Tibial nerve (tissue), 4 donors: ENCODE results near the gene NDUFA13. TPM values are rescaled to one million over a fixed set of nuclear protein-coding genes. Genes with fewer than 3 reads are reported as not detected.

Experiments
- DNase-seq, 2 donors: peaks; one replicate each; pipeline ENCODE4 v3.0.0-alpha.2; 2019; ENCODE audit warnings: low spot score in 2 of 2
- H3K27ac ChIP-seq, 4 donors: fragments of 200-600 bp; sonication (generic) in 3 of 4; one replicate each; pipeline ENCODE4 v1.5.1; 2017 to 2019; ENCODE audit warnings: mild to moderate bottlenecking in 1 of 4
- H3K27me3 ChIP-seq, 2 donors: fragments of 200-600 bp; sonication (generic) in 1 of 2; one replicate each; pipeline versions ENCODE4 v1.5.1 to v1.6.0; 2017 to 2019
- H3K36me3 ChIP-seq, 3 donors: fragments of 200-600 bp; sonication (generic); one replicate each; pipeline ENCODE4 v1.5.1; 2018 to 2019
- H3K4me1 ChIP-seq, 4 donors: fragments of 200-600 bp; sonication (generic) in 3 of 4; one replicate each; pipeline ENCODE4 v1.5.1; 2017 to 2019
- H3K4me3 ChIP-seq, 4 donors: fragments of 200-600 bp; sonication (generic) in 3 of 4; one replicate each; pipeline ENCODE4 v1.5.1; 2017 to 2019; ENCODE audit warnings: mild to moderate bottlenecking in 1 of 4, moderate library complexity in 1 of 4
- H3K9me3 ChIP-seq, 4 donors: fragments of 200-600 bp; sonication (generic) in 3 of 4; one replicate each; pipeline ENCODE4 v1.5.1; 2017 to 2019
- CTCF ChIP-seq, 5 experiments: fragments of 200-600 bp in 3 of 5; fragments of 450-650 bp in 2 of 5; sonication (generic) in 3 of 5; IDR thresholded peaks; one replicate each; pipeline ENCODE4 v1.5.1; 2016 to 2019; ENCODE audit warnings: antibody characterized with exemption in 5 of 5, mild to moderate bottlenecking in 3 of 5, moderate library complexity in 2 of 5
- EP300 ChIP-seq, 2 donors: sonication (generic); formaldehyde crosslinking; IDR thresholded peaks; one replicate each; pipeline ENCODE4 v1.6.1; 2017; ENCODE audit warnings: antibody characterized with exemption in 2 of 2, mild to moderate bottlenecking in 1 of 2
- POLR2A ChIP-seq, 2 donors: fragments of 450-650 bp; IDR thresholded peaks; one replicate each; pipeline ENCODE4 v1.6.1; 2017; ENCODE audit warnings: antibody characterized with exemption in 2 of 2, mild to moderate bottlenecking in 2 of 2, moderate library complexity in 2 of 2
- WGBS, 2 donors: methylation state at CpG; one replicate each; pipeline ENCODE4 v1.1.5; 2018; 5-methylcytosine and 5-hydroxymethylcytosine counted together
- total RNA-seq, 4 donors: library from RNA; depleted of rRNA; stranded (reverse); fragments of >200 nt; gene quantifications; one replicate each; pipeline ENCODE4 v1.1.0, GENCODE V29; 2016

The NDUFA13 gene
- total RNA-seq, 4 donors from 2014 or later: 27.3 to 93.6 (median 61.6) TPM

- TF ChIP-seq POLR2A (IDR thresholded peaks at IDR 0.05): no peak
- no peak for TF ChIP-seq CTCF (IDR thresholded peaks at IDR 0.05)
- TF ChIP-seq EP300 (IDR thresholded peaks at IDR 0.05): no peak
- no peak overlapping the region for H3K27ac ChIP-seq
- H3K27me3 ChIP-seq: no peaks in the 10 kb centered on the region
- DNase-seq: no peak
- H3K9me3 ChIP-seq: no peaks in the 10 kb centered on the region
- 94% methylated on average over 3 of the region's 3 CpGs for WGBS, 2 donors
- H3K4me1 ChIP-seq: peaks cover 0 to 38% (median 9%) of the 10 kb centered on the region in 4 donors
- peaks cover 0 to 79% (median 3%) of the 10 kb centered on the region in 3 donors for H3K36me3 ChIP-seq
- H3K4me3 ChIP-seq: no peak overlapping the region
These were observed 7.2 kb downstream of the NDUFA13 start for GRCh38 chr19:19523177-19523576.

- no peak for DNase-seq
- Histone ChIP-seq H3K4me1 (peaks cover 0 to 42% (median 9%) of the 10 kb centered on the region in 4 donors), H3K9me3 (no peaks in the 10 kb centered on the region), H3K4me3 (no peak overlapping the region), H3K27ac (no peak overlapping the region), H3K36me3 (peaks cover 0 to 83% (median 3%) of the 10 kb centered on the region in 3 donors), H3K27me3 (no peaks in the 10 kb centered on the region)
- TF ChIP-seq CTCF (IDR thresholded peaks at IDR 0.05) (no peak), EP300 (IDR thresholded peaks at IDR 0.05) (no peak), POLR2A (IDR thresholded peaks at IDR 0.05) (no peak)
- 83 to 85% methylated on average over 7 of the region's 7 CpGs for WGBS, 2 donors
These were observed 8.0 kb downstream of the NDUFA13 start for GRCh38 chr19:19524053-19524452.

GRCh38 chr19:19525611-19526380, 9.8 kb downstream of the NDUFA13 start:
- Histone ChIP-seq H3K4me3 (no peak overlapping the region), H3K27ac (peak overlapping the region in 2 of 4 donors; percentile 61 to 71), H3K4me1 (peaks cover 0 to 46% (median 9%) of the 10 kb centered on the region in 4 donors), H3K9me3 (no peaks in the 10 kb centered on the region), H3K27me3 (no peaks in the 10 kb centered on the region), H3K36me3 (peaks cover 0 to 66% (median 3%) of the 10 kb centered on the region in 3 donors)
- no peak for DNase-seq
- TF ChIP-seq EP300 (IDR thresholded peaks at IDR 0.05) (no peak), CTCF (IDR thresholded peaks at IDR 0.05) (no peak), POLR2A (IDR thresholded peaks at IDR 0.05) (no peak)
- WGBS, 2 donors: 69 to 77% methylated on average over 12 to 21 of the region's 23 CpGs

- no peaks in the 10 kb centered on the region for H3K27me3 ChIP-seq
- no peak for DNase-seq
- no peak overlapping the region for H3K4me3 ChIP-seq
- WGBS, 2 donors: 51 to 58% methylated on average over 25 to 27 of the region's 28 CpGs
- no peak for TF ChIP-seq EP300 (IDR thresholded peaks at IDR 0.05)
- no peak for TF ChIP-seq POLR2A (IDR thresholded peaks at IDR 0.05)
- TF ChIP-seq CTCF (IDR thresholded peaks at IDR 0.05): no peak
- peak overlapping the region; percentile 19 to 71 (median 42) for H3K27ac ChIP-seq
- H3K4me1 ChIP-seq: peaks cover 0 to 49% (median 9%) of the 10 kb centered on the region in 4 donors
- peaks cover 0 to 58% (median 3%) of the 10 kb centered on the region in 3 donors for H3K36me3 ChIP-seq
- H3K9me3 ChIP-seq: no peaks in the 10 kb centered on the region
These were observed 10.8 kb downstream of the NDUFA13 start for GRCh38 chr19:19526581-19527370.

- Histone ChIP-seq H3K36me3 (peaks cover 0 to 57% (median 3%) of the 10 kb centered on the region in 3 donors), H3K27ac (peak overlapping the region; percentile 19 to 71 (median 42)), H3K4me1 (peaks cover 0 to 55% (median 11%) of the 10 kb centered on the region in 4 donors), H3K27me3 (no peaks in the 10 kb centered on the region), H3K9me3 (no peaks in the 10 kb centered on the region), H3K4me3 (no peak overlapping the region)
- TF ChIP-seq CTCF (IDR thresholded peaks at IDR 0.05) (no peak), EP300 (IDR thresholded peaks at IDR 0.05) (no peak), POLR2A (IDR thresholded peaks at IDR 0.05) (no peak)
- no peak for DNase-seq
- 81 to 83% methylated on average over 9 of the region's 9 CpGs for WGBS, 2 donors
These were observed 11.3 kb downstream of the NDUFA13 start for GRCh38 chr19:19527371-19527656.
